OCI-LY1 (cell line): ENCODE results near the gene GRIN2A.

ENCODE experiments used
- H2AFZ ChIP-seq: fragments of 200-600 bp; sonication (generic), shearing (Covaris generic); 2 replicates; pipeline ENCODE4 v1.6.0; 2014; ENCODE audit warnings: antibody characterized with exemption, mild to moderate bottlenecking, low read length
- H3F3A ChIP-seq: fragments of 200-600 bp; sonication (generic), shearing (Covaris generic); 2 replicates; pipeline ENCODE4 v1.6.0; 2014; ENCODE audit warnings: mild to moderate bottlenecking, antibody characterized with exemption, low read length, moderate library complexity; ENCODE audit not compliant: insufficient read depth
- H3K27ac ChIP-seq: fragments of 200-600 bp; sonication (generic); 2 replicates; pipeline ENCODE4 v1.5.1; 2014; ENCODE audit warnings: low read length, mixed run types, mild to moderate bottlenecking, low read depth; ENCODE audit not compliant: poor library complexity, severe bottlenecking
- H3K27me3 ChIP-seq: fragments of 200-600 bp; sonication (generic); 2 replicates; pipeline ENCODE4 v1.6.0; 2014; ENCODE audit warnings: antibody characterized with exemption, mild to moderate bottlenecking, low read length, moderate library complexity; ENCODE audit not compliant: insufficient read depth
- H3K36me3 ChIP-seq: fragments of 200-600 bp; sonication (generic); 2 replicates; pipeline ENCODE4 v1.6.1; 2014; ENCODE audit warnings: mild to moderate bottlenecking, antibody characterized with exemption, low read length, moderate library complexity, mixed read lengths; ENCODE audit not compliant: insufficient read depth
- H3K4me1 ChIP-seq: fragments of 200-600 bp; sonication (generic); 2 replicates; pipeline ENCODE4 v1.5.1; 2014; ENCODE audit warnings: mild to moderate bottlenecking, low read length, moderate library complexity; ENCODE audit not compliant: insufficient read depth, severe bottlenecking
- H3K4me2 ChIP-seq: fragments of 200-600 bp; sonication (generic), shearing (Covaris generic); 2 replicates; pipeline ENCODE4 v1.6.1; 2014; ENCODE audit warnings: low read length
- H3K4me3 ChIP-seq: fragments of 200-600 bp; sonication (generic); 2 replicates; pipeline ENCODE4 v1.5.1; 2014; ENCODE audit warnings: low read length, low read depth, mild to moderate bottlenecking, mixed read lengths; ENCODE audit not compliant: poor library complexity, severe bottlenecking
- H3K79me2 ChIP-seq: fragments of 200-600 bp; shearing (Covaris generic); 2 replicates; pipeline ENCODE4 v1.6.1; 2016; ENCODE audit warnings: mixed run types, low read length, mixed read lengths; ENCODE audit not compliant: insufficient read depth
- H3K9ac ChIP-seq: fragments of 200-600 bp; sonication (generic), shearing (Covaris generic); 2 replicates; pipeline ENCODE4 v1.6.1; 2014; ENCODE audit warnings: mild to moderate bottlenecking, low read length, mixed read lengths
- H3K9me2 ChIP-seq: fragments of 200-600 bp; sonication (generic), shearing (Covaris generic); 2 replicates; pipeline ENCODE4 v1.6.1; 2014; ENCODE audit warnings: low read depth, mild to moderate bottlenecking, low read length, mixed read lengths
- H3K9me3 ChIP-seq: fragments of 200-600 bp; shearing (Covaris generic); 2 replicates; pipeline ENCODE4 v1.6.1; 2014; ENCODE audit warnings: low read length, mixed read lengths
- H4K20me1 ChIP-seq: fragments of 200-600 bp; sonication (generic), shearing (Covaris generic); 2 replicates; pipeline ENCODE4 v1.6.0; 2016; ENCODE audit warnings: mild to moderate bottlenecking, low read length; ENCODE audit not compliant: insufficient read depth
- CTCF ChIP-seq: fragments of 200-600 bp; sonication (generic), shearing (Covaris generic); IDR thresholded peaks from 2 replicates; pipeline ENCODE4 v1.5.1; 2017; ENCODE audit warnings: mild to moderate bottlenecking, antibody characterized with exemption, low read length, moderate library complexity, mixed read lengths
- EZH2 ChIP-seq: fragments of 200-600 bp; sonication (generic), shearing (Covaris generic); IDR thresholded peaks from 2 replicates; pipeline ENCODE4 v1.8.0; 2017; ENCODE audit warnings: borderline replicate concordance, mixed run types, mild to moderate bottlenecking, antibody characterized with exemption, low read length, moderate library complexity, mixed read lengths

Gene GRIN2A

DNA sequence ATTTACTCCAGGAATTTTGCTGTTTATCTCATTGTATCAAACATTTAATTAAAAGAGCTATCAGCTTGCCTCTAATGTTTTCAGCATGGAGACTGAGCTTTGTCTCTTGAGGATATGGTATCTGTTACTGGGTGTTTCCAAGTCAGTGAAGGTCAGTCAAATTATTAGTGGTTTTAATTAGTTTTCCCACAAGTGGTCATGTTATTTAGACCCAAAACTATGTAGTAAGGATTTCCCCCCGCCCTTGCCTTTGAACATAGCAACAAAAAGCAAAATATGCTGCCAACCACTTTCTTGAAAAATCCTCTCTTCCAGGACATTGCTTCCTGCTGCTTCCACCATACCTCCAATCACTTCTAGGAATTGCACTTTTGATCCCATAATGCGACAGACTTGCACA, 355.6 kb downstream of the GRIN2A start:
- no peak for TF ChIP-seq EZH2
- no peak for TF ChIP-seq CTCF

DNA sequence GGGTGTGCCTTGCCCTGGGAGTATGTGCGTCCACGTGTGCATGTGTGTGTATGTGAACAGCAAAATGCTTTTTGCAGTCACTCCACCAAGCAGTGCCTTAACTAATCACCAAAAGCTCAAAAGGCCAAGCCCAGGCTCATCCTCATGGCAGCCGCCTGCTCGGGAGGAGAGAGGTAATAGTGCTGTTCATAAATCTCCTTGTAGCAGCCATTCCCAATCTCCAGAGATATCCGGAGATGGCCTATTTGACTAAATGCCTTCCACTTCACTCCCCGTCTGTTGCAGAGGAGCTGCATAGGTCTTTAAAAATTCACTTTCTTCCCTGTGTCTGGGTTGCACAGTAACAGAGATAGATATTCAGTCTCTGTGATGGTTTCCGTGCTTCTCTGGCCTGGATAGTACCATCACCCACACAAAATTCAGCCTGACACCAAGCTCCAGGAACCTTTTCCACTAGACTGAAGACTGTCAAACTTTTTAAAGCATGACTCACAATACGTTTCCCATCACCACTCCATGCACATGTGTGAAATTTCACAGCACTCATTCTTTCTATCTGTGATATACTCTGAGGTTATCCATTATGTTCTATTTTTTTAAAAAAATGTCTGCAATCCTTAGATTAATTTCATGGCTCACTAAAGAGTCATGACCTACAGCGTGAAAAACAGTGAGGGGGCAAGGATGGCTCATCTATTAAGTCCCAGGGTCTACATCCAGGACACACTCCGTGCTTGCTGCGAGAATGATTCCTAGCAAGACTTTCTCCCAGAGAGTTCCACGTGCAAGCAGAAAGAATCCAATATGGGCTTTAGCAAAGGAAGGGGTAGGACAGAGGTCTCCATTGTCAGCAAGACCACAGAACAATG, 357.8 kb downstream of the GRIN2A start:
- H3K79me2 ChIP-seq: no peaks in the 10 kb centered on the region
- no peak overlapping the region for H2AFZ ChIP-seq
- no peaks in the 10 kb centered on the region for H3F3A ChIP-seq
- H3K9ac ChIP-seq: no peak overlapping the region
- 0 out of 2 replicates have a peak, but pooled peaks cover 5% of the 10 kb centered on the region for H3K27me3 ChIP-seq
- no peaks in the 10 kb centered on the region for H4K20me1 ChIP-seq
- no peak overlapping the region for H3K4me2 ChIP-seq
- H3K27ac ChIP-seq: no peak overlapping the region
- H3K9me3 ChIP-seq: no peaks in the 10 kb centered on the region
- H3K36me3 ChIP-seq: no peaks in the 10 kb centered on the region
- no peaks in the 10 kb centered on the region for H3K4me1 ChIP-seq
- TF ChIP-seq CTCF (no peak), EZH2 (no peak)
- no peak overlapping the region for H3K4me3 ChIP-seq
- no peaks in the 10 kb centered on the region for H3K9me2 ChIP-seq

More for the DNA sequence above, 355.6 kb downstream of the GRIN2A start:
- no peaks in the 10 kb centered on the region for H4K20me1 ChIP-seq
- H2AFZ ChIP-seq: no peak overlapping the region
- no peaks in the 10 kb centered on the region for H3K36me3 ChIP-seq
- H3K4me1 ChIP-seq: no peaks in the 10 kb centered on the region
- H3K9me2 ChIP-seq: no peaks in the 10 kb centered on the region
- no peaks in the 10 kb centered on the region for H3K9me3 ChIP-seq
- H3K4me3 ChIP-seq: no peak overlapping the region
- no peak overlapping the region for H3K4me2 ChIP-seq
- no peak overlapping the region for H3K27ac ChIP-seq
- no peaks in the 10 kb centered on the region for H3K79me2 ChIP-seq
- H3F3A ChIP-seq: no peaks in the 10 kb centered on the region
- H3K27me3 ChIP-seq: 0 out of 2 replicates have a peak, but pooled peaks cover 5% of the 10 kb centered on the region
- no peak overlapping the region for H3K9ac ChIP-seq

DNA sequence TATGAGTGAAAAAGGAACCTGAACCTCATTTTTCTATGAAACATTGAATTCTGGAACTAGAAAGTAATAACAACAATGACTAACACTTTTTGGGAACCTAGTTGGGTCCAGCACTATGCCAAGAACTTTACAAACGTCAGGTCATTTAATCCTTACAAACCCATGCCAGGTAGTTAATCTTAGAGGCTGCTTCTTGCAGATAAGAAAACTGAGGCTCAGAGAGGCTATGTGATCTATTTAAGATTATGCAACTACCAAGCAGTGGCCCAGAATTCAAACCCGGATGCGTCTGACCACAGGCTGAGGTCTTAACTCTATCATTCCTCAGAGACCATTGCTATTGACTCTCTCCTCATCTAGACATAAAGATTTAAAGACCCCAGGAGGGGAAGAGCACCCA, 358.7 kb downstream of the GRIN2A start:
- Histone ChIP-seq H3K4me1 (no peaks in the 10 kb centered on the region), H2AFZ (no peak overlapping the region), H3K9me2 (no peaks in the 10 kb centered on the region)

More for the DNA sequence above, 358.7 kb downstream of the GRIN2A start:
- H4K20me1 ChIP-seq: no peaks in the 10 kb centered on the region
- no peaks in the 10 kb centered on the region for H3K9me3 ChIP-seq
- H3K9ac ChIP-seq: no peak overlapping the region
- 0 out of 2 replicates have a peak, but pooled peaks cover 5% of the 10 kb centered on the region for H3K27me3 ChIP-seq
- TF ChIP-seq EZH2 (no peak), CTCF (no peak)
- H3K36me3 ChIP-seq: no peaks in the 10 kb centered on the region
- H3K4me3 ChIP-seq: no peak overlapping the region
- no peaks in the 10 kb centered on the region for H3K79me2 ChIP-seq
- no peak overlapping the region for H3K27ac ChIP-seq
- no peaks in the 10 kb centered on the region for H3F3A ChIP-seq
- H3K4me2 ChIP-seq: no peak overlapping the region
